Gastrocnemius medialis (tissue), 4 donors: Measurements from ENCODE around the gene DYNLL2. TPM values are rescaled to one million over a fixed set of nuclear protein-coding genes. Genes with fewer than 3 reads are reported as not detected.

Source experiments
- ATAC-seq, 2 donors: fragments of 150-250 bp; one replicate each; pipeline ENCODE4 v1.9.1; 2016
- DNase-seq, 2 donors: peaks; one replicate each; pipeline ENCODE4 v3.0.0-alpha.2; 2019
- H3K27ac ChIP-seq, 4 donors: fragments of 200-600 bp; sonication (generic); 1 replicate in 1 of 4; 2 replicates in 3 of 4; pipeline ENCODE4 v1.5.1; 2016 to 2018; ENCODE audit warnings: mild to moderate bottlenecking in 2 of 4, moderate library complexity in 1 of 4
- H3K27me3 ChIP-seq, 3 donors: fragments of 200-600 bp; sonication (generic) in 2 of 3; 1 replicate in 1 of 3; 2 replicates in 2 of 3; pipeline versions ENCODE4 v1.5.1 to v1.6.0; 2016 to 2019; ENCODE audit warnings: mild to moderate bottlenecking in 1 of 3, moderate library complexity in 1 of 3
- H3K36me3 ChIP-seq, 2 donors: fragments of 200-600 bp; sonication (generic) in 1 of 2; one replicate each; pipeline ENCODE4 v1.5.1; 2017 to 2018
- H3K4me1 ChIP-seq, 2 donors: fragments of 200-600 bp; sonication (generic) in 1 of 2; one replicate each; pipeline ENCODE4 v1.5.1; 2016 to 2017; ENCODE audit warnings: mild to moderate bottlenecking in 2 of 2
- H3K4me3 ChIP-seq, 4 donors: fragments of 200-600 bp; sonication (generic) in 3 of 4; 1 replicate in 1 of 4; 2 replicates in 3 of 4; pipeline ENCODE4 v1.5.1; 2016 to 2019; ENCODE audit warnings: mild to moderate bottlenecking in 2 of 4
- H3K9me3 ChIP-seq, 3 donors: fragments of 200-600 bp; sonication (generic) in 2 of 3; 1 replicate in 1 of 3; 2 replicates in 2 of 3; pipeline ENCODE4 v1.5.1; 2016 to 2019
- POLR2A ChIP-seq, 2 donors: fragments of 450-650 bp; IDR thresholded peaks; one replicate each; pipeline ENCODE4 v1.6.1; 2017; ENCODE audit warnings: antibody characterized with exemption in 2 of 2, mild to moderate bottlenecking in 2 of 2, moderate library complexity in 2 of 2
- in situ Hi-C, 4 donors: fragments of 200-750 bp; cut with MboI; loops; one replicate each; pipeline versions ENCODE4 v1.15.0 to v1.8.0; 2017; ENCODE audit warnings: low sequenced_read_pairs in 4 of 4
- intact Hi-C: fragments of 100-400 bp; cut with DNase I; formaldehyde crosslinking; loops from one replicate; pipeline ENCODE4 v1.15.1; 2023; ENCODE audit warnings: low total_unique reads
- total RNA-seq, 4 donors: library from RNA; depleted of rRNA; stranded (reverse); fragments of >200 nt; gene quantifications; one replicate each; pipeline versions ENCODE4 v1.1.0 to v1.2.3, GENCODE V29; 2016
- TF ChIP-seq, protein P1 (sequence below), 5 experiments: fragments of 450-650 bp in 3 of 5; fragments of 200-600 bp in 2 of 5; sonication (generic) in 2 of 5; IDR thresholded peaks in 4 of 5; conservative IDR thresholded peaks in 1 of 5; 1 replicate in 4 of 5; 2 replicates in 1 of 5; pipeline ENCODE4 v1.5.1; 2016 to 2019; ENCODE audit warnings: antibody characterized with exemption in 5 of 5, mild to moderate bottlenecking in 3 of 5, moderate library complexity in 3 of 5

DYNLL2 gene
- total RNA-seq, 4 donors from 2014 or later = 14.5 to 28.8 (median 20.4) TPM

- H3K36me3 ChIP-seq = peaks cover 0 to 58% of the 10 kb centered on the region in 2 donors
- intact Hi-C loops (no loop called here), in situ Hi-C loops (loop anchor here in 1 of 4 donors (25.0 kb wide), 1 partner anchor 254 kb away; no protein-coding TSS in a partner anchor)
- H3K4me3 ChIP-seq = no peak overlapping the region
- H3K9me3 ChIP-seq = no peaks in the 10 kb centered on the region
- peaks cover 39 to 45% of the 10 kb centered on the region in 2 donors for H3K4me1 ChIP-seq
- H3K27ac ChIP-seq = no peak overlapping the region
- ATAC-seq (no peak), DNase-seq (no peak)
- no peak for TF ChIP-seq POLR2A (IDR thresholded peaks at IDR 0.05)
- TF ChIP-seq, protein P1, sequence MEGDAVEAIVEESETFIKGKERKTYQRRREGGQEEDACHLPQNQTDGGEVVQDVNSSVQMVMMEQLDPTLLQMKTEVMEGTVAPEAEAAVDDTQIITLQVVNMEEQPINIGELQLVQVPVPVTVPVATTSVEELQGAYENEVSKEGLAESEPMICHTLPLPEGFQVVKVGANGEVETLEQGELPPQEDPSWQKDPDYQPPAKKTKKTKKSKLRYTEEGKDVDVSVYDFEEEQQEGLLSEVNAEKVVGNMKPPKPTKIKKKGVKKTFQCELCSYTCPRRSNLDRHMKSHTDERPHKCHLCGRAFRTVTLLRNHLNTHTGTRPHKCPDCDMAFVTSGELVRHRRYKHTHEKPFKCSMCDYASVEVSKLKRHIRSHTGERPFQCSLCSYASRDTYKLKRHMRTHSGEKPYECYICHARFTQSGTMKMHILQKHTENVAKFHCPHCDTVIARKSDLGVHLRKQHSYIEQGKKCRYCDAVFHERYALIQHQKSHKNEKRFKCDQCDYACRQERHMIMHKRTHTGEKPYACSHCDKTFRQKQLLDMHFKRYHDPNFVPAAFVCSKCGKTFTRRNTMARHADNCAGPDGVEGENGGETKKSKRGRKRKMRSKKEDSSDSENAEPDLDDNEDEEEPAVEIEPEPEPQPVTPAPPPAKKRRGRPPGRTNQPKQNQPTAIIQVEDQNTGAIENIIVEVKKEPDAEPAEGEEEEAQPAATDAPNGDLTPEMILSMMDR (IDR thresholded peaks at IDR 0.05 in 4 of 5, conservative IDR thresholded peaks at IDR 0.05 in 1 of 5) = no peak
- H3K27me3 ChIP-seq = no peaks in the 10 kb centered on the region
Measured at GRCh38 chr17:58091024-58091567, 7.9 kb downstream of the DYNLL2 start.

DNA sequence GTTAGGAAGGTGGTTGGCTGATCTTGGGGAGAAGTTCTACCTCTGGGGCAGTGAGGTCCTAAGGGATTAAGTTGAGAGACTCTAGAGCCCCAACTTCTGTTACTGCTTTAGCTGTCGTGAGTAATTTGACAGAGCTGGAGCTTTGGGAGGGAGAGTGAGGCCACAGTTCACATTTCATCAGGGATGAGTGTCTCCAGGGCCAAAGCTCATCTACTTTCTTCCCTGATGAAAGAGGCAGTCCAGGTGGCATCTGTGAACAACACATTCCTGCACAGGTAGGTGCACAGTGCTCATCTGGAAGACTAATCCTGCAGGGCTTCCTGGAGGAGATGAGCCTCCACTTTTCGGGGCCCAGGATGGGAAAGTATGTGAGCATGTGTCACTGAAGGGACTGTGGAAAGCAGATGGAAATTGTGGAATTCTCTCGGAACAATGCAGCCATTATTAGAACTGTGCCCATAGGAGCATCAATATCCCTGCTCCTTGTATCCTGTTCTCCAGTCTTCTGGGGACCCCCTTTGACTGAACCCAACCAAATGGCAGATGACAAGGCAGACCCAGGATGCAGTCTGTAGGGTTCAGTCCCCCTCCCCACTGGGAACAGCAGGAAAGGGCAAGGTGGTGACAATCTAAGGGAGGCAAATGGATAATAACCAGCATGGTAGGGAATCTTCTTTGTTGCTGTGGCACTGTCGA is 9.0 kb downstream of the DYNLL2 start:
- DNase-seq (no peak), ATAC-seq (no peak)
- TF ChIP-seq, protein P1 (IDR thresholded peaks at IDR 0.05 in 4 of 5, conservative IDR thresholded peaks at IDR 0.05 in 1 of 5) = no peak
- no peak for TF ChIP-seq POLR2A (IDR thresholded peaks at IDR 0.05)
- no peak overlapping the region for H3K4me3 ChIP-seq
- peaks cover 28 to 33% of the 10 kb centered on the region in 2 donors for H3K4me1 ChIP-seq
- in situ Hi-C loops = loop anchor here in 1 of 4 donors (25.0 kb wide), 1 partner anchor 255 kb away; no protein-coding TSS in a partner anchor
- intact Hi-C loops = no loop called here
- no peaks in the 10 kb centered on the region for H3K9me3 ChIP-seq
- no peaks in the 10 kb centered on the region for H3K27me3 ChIP-seq
- no peak overlapping the region for H3K27ac ChIP-seq
- peaks cover 0 to 49% of the 10 kb centered on the region in 2 donors for H3K36me3 ChIP-seq

GRCh38 chr17:58092797-58093385 is 9.7 kb downstream of the DYNLL2 start:
- Histone ChIP-seq H3K27ac (no peak overlapping the region), H3K9me3 (no peaks in the 10 kb centered on the region), H3K36me3 (peaks cover 0 to 42% of the 10 kb centered on the region in 2 donors), H3K27me3 (no peaks in the 10 kb centered on the region), H3K4me1 (peaks cover 23 to 30% of the 10 kb centered on the region in 2 donors), H3K4me3 (no peak overlapping the region)
- intact Hi-C loops = no loop called here
- in situ Hi-C loops = loop anchor here in 1 of 4 donors (25.0 kb wide), 1 partner anchor 256 kb away; no protein-coding TSS in a partner anchor
- DNase-seq = no peak
- no peak for ATAC-seq
- no peak for TF ChIP-seq POLR2A (IDR thresholded peaks at IDR 0.05)
- TF ChIP-seq, protein P1 (IDR thresholded peaks at IDR 0.05 in 4 of 5, conservative IDR thresholded peaks at IDR 0.05 in 1 of 5) = no peak

- Histone ChIP-seq H3K9me3 (no peaks in the 10 kb centered on the region), H3K36me3 (peaks cover 0 to 38% of the 10 kb centered on the region in 2 donors), H3K27me3 (no peaks in the 10 kb centered on the region), H3K27ac (no peak overlapping the region), H3K4me3 (no peak overlapping the region), H3K4me1 (peaks cover 13 to 18% of the 10 kb centered on the region in 2 donors)
- ATAC-seq (no peak), DNase-seq (no peak)
- in situ Hi-C loops (loop anchor here in 1 of 4 donors (25.0 kb wide), 1 partner anchor 257 kb away; no protein-coding TSS in a partner anchor), intact Hi-C loops (no loop called here)
- TF ChIP-seq, protein P1 (IDR thresholded peaks at IDR 0.05 in 4 of 5, conservative IDR thresholded peaks at IDR 0.05 in 1 of 5) = no peak
- TF ChIP-seq POLR2A (IDR thresholded peaks at IDR 0.05) = no peak
Measured at GRCh38 chr17:58094118-58094517, 10.9 kb downstream of the DYNLL2 start.
